Activated naive CD8-positive, alpha-beta T cell (primary cell): Measurements from ENCODE around the gene SLC25A52.
"Not testable (repeated sequence)": the region's sequence is repeated elsewhere in the genome, so short reads cannot be mapped to it uniquely, and the experiment has no call there.

Experiments used
- H3K27ac Mint-ChIP-seq: one replicate; pipeline ENCODE4 v1.8.0; 2021; ENCODE audit warnings: mixed read lengths
- H3K27me3 Mint-ChIP-seq: one replicate; pipeline ENCODE4 v1.8.0; 2021; ENCODE audit warnings: mixed read lengths
- H3K36me3 Mint-ChIP-seq: one replicate; pipeline ENCODE4 v1.8.0; 2021; ENCODE audit warnings: mixed read lengths
- H3K4me1 Mint-ChIP-seq: one replicate; pipeline ENCODE4 v1.8.0; 2021; ENCODE audit warnings: low read depth, mixed read lengths
- H3K4me3 Mint-ChIP-seq: one replicate; pipeline ENCODE4 v1.8.0; 2021; ENCODE audit warnings: mild to moderate bottlenecking, mixed read lengths
- H3K9me3 Mint-ChIP-seq: one replicate; pipeline ENCODE4 v1.8.0; 2021; ENCODE audit warnings: low read depth, mixed read lengths

The SLC25A52 gene

DNA sequence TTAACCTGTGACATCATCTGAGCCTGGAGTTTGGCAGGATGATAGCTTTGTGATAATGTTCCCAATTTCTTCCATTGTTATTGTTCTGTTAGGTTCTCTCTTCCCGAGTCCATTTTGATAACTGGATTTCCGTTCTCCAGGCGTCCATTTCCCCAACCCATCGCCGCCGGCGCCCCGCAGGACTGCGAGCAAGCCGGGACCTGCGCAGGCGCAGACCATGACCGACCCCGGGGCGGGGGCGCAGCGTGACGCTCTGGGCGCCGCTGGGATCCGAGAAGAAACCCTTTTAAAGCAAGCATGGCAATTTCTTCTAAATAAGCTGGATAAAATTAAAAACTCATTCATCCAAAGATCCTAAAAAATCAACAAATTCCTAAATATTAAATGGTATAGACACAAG lies at the start of gene SLC25A52:
SLC25A52 (minus strand) TSS at position 186 of the 400 bp plus-strand sequence. CDS start 219 bp downstream, outside the sequence.
- Mint-ChIP-seq H3K9me3 (no peaks in the 10 kb centered on the region), H3K4me3 (no peak within 1 kb of the TSS), H3K36me3 (peaks cover 2% of the 10 kb centered on the region)

GRCh38 chr18:31809049-31809448 lies 48.4 kb upstream of the SLC25A52 start:
- H3K36me3 Mint-ChIP-seq, H3K27ac Mint-ChIP-seq, H3K4me1 Mint-ChIP-seq, H3K9me3 Mint-ChIP-seq, H3K4me3 Mint-ChIP-seq, H3K27me3 Mint-ChIP-seq: not testable (repeated sequence)

More for the DNA sequence above, at the start of gene SLC25A52:
- no peak within 1 kb of the TSS for H3K27ac Mint-ChIP-seq
- H3K4me1 Mint-ChIP-seq = no peaks in the 10 kb centered on the region
- peaks cover 5% of the 10 kb centered on the region for H3K27me3 Mint-ChIP-seq

GRCh38 chr18:31801078-31801477 lies 40.4 kb upstream of the SLC25A52 start:
- Mint-ChIP-seq H3K4me3 (no peak overlapping the region), H3K36me3 (no peaks in the 10 kb centered on the region), H3K4me1 (no peaks in the 10 kb centered on the region), H3K27me3 (no peaks in the 10 kb centered on the region), H3K9me3 (no peaks in the 10 kb centered on the region), H3K27ac (no peak overlapping the region)

DNA sequence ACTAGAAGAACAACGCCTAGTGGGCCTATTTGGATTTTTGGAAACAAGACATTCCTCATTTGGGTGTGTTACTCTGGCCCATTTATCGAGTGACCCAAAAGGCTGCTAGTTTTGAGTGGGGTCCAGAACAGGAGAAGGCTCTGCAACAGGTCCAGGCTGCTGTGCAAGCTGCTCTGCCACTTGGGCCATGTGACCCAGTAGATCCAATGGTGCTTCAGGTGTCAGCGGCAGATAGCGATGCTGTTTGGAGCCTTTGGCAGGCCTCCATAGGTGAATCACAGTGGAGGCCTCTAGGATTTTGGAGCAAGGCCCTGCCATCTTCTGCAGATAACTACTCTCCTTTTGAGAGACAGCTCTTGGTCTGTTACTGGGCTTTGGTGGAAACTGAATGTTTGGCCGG lies 38.6 kb upstream of the SLC25A52 start:
- not testable (repeated sequence) for H3K27ac Mint-ChIP-seq, H3K9me3 Mint-ChIP-seq, H3K4me3 Mint-ChIP-seq, H3K36me3 Mint-ChIP-seq, H3K4me1 Mint-ChIP-seq, H3K27me3 Mint-ChIP-seq

DNA sequence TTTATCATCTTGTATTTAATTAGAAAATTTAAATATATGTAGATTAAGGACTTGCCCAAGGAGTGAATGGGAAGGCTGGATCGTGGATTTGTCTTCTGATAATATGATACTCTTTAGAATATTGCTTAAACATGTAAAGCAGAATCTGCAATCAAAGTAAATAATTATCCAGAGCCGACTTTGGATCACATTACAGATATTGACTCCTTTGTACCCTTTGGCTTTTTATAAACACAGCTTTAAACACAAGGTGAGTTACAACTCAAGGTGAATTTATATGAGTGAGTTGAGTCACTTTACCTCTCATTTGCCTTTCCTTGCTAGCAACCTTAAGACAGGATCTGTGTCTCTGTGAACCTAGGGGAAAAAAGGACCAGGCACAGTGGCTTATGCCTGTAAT lies 37.7 kb upstream of the SLC25A52 start:
- Mint-ChIP-seq H3K27ac (no peak overlapping the region), H3K36me3 (no peaks in the 10 kb centered on the region), H3K4me3 (no peak overlapping the region), H3K4me1 (no peaks in the 10 kb centered on the region), H3K9me3 (no peaks in the 10 kb centered on the region), H3K27me3 (no peaks in the 10 kb centered on the region)

- H3K27me3 Mint-ChIP-seq = no peaks in the 10 kb centered on the region
- H3K36me3 Mint-ChIP-seq = no peaks in the 10 kb centered on the region
- no peak overlapping the region for H3K27ac Mint-ChIP-seq
- H3K4me3 Mint-ChIP-seq = no peak overlapping the region
- no peaks in the 10 kb centered on the region for H3K4me1 Mint-ChIP-seq
- no peaks in the 10 kb centered on the region for H3K9me3 Mint-ChIP-seq
Observed at GRCh38 chr18:31795747-31796146, 35.1 kb upstream of the SLC25A52 start.

- Mint-ChIP-seq H3K27ac (no peak overlapping the region), H3K27me3 (no peaks in the 10 kb centered on the region), H3K9me3 (no peaks in the 10 kb centered on the region), H3K36me3 (no peaks in the 10 kb centered on the region), H3K4me3 (no peak overlapping the region), H3K4me1 (no peaks in the 10 kb centered on the region)
Observed at GRCh38 chr18:31793531-31793930, 32.9 kb upstream of the SLC25A52 start.

DNA sequence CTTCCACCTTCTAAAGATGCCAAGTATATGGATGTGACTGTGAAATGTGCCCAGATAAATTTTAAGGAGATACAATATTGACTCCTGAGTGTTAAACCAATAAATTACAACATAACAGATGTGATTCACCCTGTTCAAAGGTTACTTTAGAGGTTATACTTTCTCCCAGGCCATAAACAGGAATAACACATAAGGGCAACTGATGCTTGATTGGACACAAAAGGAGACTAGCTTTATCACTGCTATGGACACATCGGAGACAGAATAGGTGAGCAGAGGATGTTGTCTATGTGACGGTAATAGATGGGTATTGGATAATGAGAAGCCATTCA lies 31.9 kb upstream of the SLC25A52 start:
- Mint-ChIP-seq H3K27me3 (no peaks in the 10 kb centered on the region), H3K4me1 (no peaks in the 10 kb centered on the region), H3K9me3 (no peaks in the 10 kb centered on the region), H3K36me3 (no peaks in the 10 kb centered on the region), H3K27ac (no peak overlapping the region), H3K4me3 (no peak overlapping the region)

- no peak overlapping the region for H3K4me3 Mint-ChIP-seq
- no peaks in the 10 kb centered on the region for H3K36me3 Mint-ChIP-seq
- H3K4me1 Mint-ChIP-seq = no peaks in the 10 kb centered on the region
- H3K9me3 Mint-ChIP-seq = no peaks in the 10 kb centered on the region
- no peaks in the 10 kb centered on the region for H3K27me3 Mint-ChIP-seq
- H3K27ac Mint-ChIP-seq = no peak overlapping the region
Observed at GRCh38 chr18:31791817-31792579, 31.3 kb upstream of the SLC25A52 start.

DNA sequence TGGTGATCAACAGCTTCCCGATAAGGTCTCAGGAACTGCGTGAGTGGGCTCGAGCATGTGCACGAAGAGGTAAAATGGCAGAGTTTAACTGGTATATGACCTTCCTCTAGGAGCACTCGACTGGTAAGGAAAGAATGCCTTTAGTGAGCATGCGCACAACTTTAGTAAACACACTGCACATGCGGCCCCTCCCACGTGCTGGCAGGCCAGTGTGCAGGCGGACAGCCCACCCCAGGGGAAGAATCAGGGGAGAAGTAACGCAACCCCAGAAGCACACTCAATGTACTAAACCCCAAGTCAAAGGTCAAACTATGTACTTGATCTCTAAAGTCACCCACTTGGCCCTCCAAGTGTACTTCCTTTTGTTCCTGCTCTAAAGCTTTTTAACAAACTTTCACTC lies 28.7 kb upstream of the SLC25A52 start:
- Mint-ChIP-seq H3K36me3 (no peaks in the 10 kb centered on the region), H3K4me3 (no peak overlapping the region), H3K4me1 (no peaks in the 10 kb centered on the region), H3K27me3 (no peaks in the 10 kb centered on the region), H3K27ac (no peak overlapping the region), H3K9me3 (no peaks in the 10 kb centered on the region)

- Mint-ChIP-seq H3K4me1 (no peaks in the 10 kb centered on the region), H3K27ac (no peak overlapping the region), H3K27me3 (peaks cover 2% of the 10 kb centered on the region)
Observed at GRCh38 chr18:31783059-31783458, 22.4 kb upstream of the SLC25A52 start.

DNA sequence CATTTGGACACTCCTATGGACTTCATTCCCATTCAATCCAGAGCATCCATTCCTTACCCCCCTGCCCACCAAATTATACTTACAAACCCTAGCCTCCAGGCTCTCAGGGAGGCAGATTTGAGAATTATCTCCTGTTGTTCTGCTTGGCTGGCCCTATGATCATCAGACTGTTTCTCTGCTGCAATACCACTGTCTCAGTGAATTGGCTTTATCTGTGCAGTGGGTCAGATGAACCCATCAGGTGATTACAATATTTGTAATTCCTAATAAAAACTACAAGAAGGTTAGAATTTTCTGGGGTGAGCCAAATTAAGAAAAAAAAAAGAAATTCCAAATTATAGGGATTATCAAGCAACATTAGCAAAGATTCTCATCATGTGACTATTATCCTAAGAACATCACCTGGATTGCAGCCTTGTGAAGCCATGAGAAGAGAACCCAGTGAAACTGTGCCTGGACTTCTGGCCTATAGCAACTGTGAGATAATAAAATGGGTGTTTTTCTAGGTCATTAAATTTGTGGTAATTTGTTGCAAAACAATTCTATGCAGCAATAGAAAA lies 17.8 kb upstream of the SLC25A52 start:
- H3K27me3 Mint-ChIP-seq = peaks cover 2% of the 10 kb centered on the region
- peaks cover 29% of the 10 kb centered on the region for H3K9me3 Mint-ChIP-seq
- no peak overlapping the region for H3K4me3 Mint-ChIP-seq
- peaks cover 15% of the 10 kb centered on the region for H3K36me3 Mint-ChIP-seq
- H3K4me1 Mint-ChIP-seq = no peaks in the 10 kb centered on the region
- no peak overlapping the region for H3K27ac Mint-ChIP-seq

More at GRCh38 chr18:31783059-31783458, 22.4 kb upstream of the SLC25A52 start:
- H3K4me3 Mint-ChIP-seq = no peak overlapping the region
- peaks cover 22% of the 10 kb centered on the region for H3K9me3 Mint-ChIP-seq
- peaks cover 13% of the 10 kb centered on the region for H3K36me3 Mint-ChIP-seq

GRCh38 chr18:31776093-31776492 lies 15.4 kb upstream of the SLC25A52 start:
- Mint-ChIP-seq H3K9me3 (peaks cover 29% of the 10 kb centered on the region), H3K36me3 (peaks cover 11% of the 10 kb centered on the region), H3K4me1 (no peaks in the 10 kb centered on the region), H3K27me3 (peaks cover 2% of the 10 kb centered on the region), H3K4me3 (no peak overlapping the region), H3K27ac (no peak overlapping the region)

DNA sequence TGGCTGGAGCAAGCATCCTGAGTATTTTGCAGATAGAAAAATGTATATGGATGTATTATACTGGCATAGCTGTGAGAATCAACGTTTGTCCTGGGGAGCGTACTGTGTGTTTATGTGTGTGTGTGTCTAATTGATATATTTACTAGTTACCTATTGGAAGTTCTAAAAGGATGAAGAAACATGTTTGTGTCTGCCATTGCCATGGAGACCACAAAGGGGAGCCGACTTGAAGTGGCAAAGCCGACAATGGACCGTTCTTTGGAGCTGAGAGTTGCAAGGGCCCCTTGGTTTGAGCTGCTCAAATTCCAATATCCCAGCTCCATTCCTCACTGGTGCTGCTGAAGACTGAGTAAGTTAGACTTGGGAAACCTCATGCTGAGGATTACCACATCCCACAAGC lies 14.3 kb upstream of the SLC25A52 start:
- no peaks in the 10 kb centered on the region for H3K4me1 Mint-ChIP-seq

GRCh38 chr18:31774477-31774785 lies 13.8 kb upstream of the SLC25A52 start:
- peaks cover 6% of the 10 kb centered on the region for H3K36me3 Mint-ChIP-seq
- no peak overlapping the region for H3K4me3 Mint-ChIP-seq
- no peak overlapping the region for H3K27ac Mint-ChIP-seq
- no peaks in the 10 kb centered on the region for H3K4me1 Mint-ChIP-seq
- H3K27me3 Mint-ChIP-seq = no peaks in the 10 kb centered on the region
- H3K9me3 Mint-ChIP-seq = peaks cover 18% of the 10 kb centered on the region

More for the DNA sequence above, 14.3 kb upstream of the SLC25A52 start:
- Mint-ChIP-seq H3K4me3 (no peak overlapping the region), H3K9me3 (peaks cover 23% of the 10 kb centered on the region), H3K27ac (no peak overlapping the region), H3K36me3 (peaks cover 6% of the 10 kb centered on the region), H3K27me3 (peaks cover 2% of the 10 kb centered on the region)
